HepG2 (cell line): Measurements from ENCODE around the gene GAS2L1. TPM values are rescaled to one million over a fixed set of nuclear protein-coding genes. Genes with fewer than 3 reads are reported as not detected.

Experiments used
- AGO1 ChIP-seq: fragments of 200-400 bp; formaldehyde crosslinking; IDR thresholded peaks from 2 replicates; pipeline ENCODE4 v1.6.1; 2017; ENCODE audit warnings: mild to moderate bottlenecking, low read depth, low read length, moderate library complexity; ENCODE audit not compliant: poor library complexity, severe bottlenecking
- CHD4 ChIP-seq: fragments of 200-600 bp; sonication (generic); IDR thresholded peaks from 2 replicates; pipeline ENCODE4 v1.7.0; 2017; ENCODE audit warnings: mild to moderate bottlenecking, low read length, borderline replicate concordance
- GFI1 ChIP-seq: sonication (generic); formaldehyde crosslinking; IDR thresholded peaks from 2 replicates; pipeline ENCODE4 v1.5.0; 2020; ENCODE audit warnings: missing genetic modification reagents, mild to moderate bottlenecking, borderline replicate concordance
- MXI1 ChIP-seq: IDR thresholded peaks from 3 replicates; pipeline ENCODE4 v1.6.1; 2012; ENCODE audit warnings: low read depth, low read length, inconsistent platforms, borderline replicate concordance
- RFXAP ChIP-seq: sonication (generic); formaldehyde crosslinking; IDR thresholded peaks from 2 replicates; pipeline ENCODE4 v1.4.0; 2020; ENCODE audit warnings: missing genetic modification reagents, borderline replicate concordance
- ZNF562 ChIP-seq: sonication (generic); formaldehyde crosslinking; IDR thresholded peaks from 2 replicates; pipeline ENCODE4 v1.8.0; 2022; ENCODE audit warnings: missing genetic modification reagents, borderline replicate concordance
- ZNF607 ChIP-seq: sonication (generic); formaldehyde crosslinking; IDR thresholded peaks from 2 replicates; pipeline ENCODE4 v1.5.1; 2020; ENCODE audit warnings: missing genetic modification reagents, mild to moderate bottlenecking, borderline replicate concordance
- polyA plus RNA-seq, 8 experiments: library from polyadenylated mRNA; depleted of rRNA in 3 of 8; stranded (reverse) in 7 of 8; unstranded in 1 of 8; fragments of >200 nt; fragmentation: Illumina TruSeq in 4 of 8; extraction: Trizol in 4 of 8; gene quantifications; 2 replicates each; pipeline versions ENCODE4 v1.2.1 to v1.2.3, GENCODE V29; 2011 to 2016; ENCODE audit warnings: low read depth in 4 of 8, missing spikeins in 1 of 8, mixed read lengths in 1 of 8; ENCODE audit not compliant: insufficient read depth in 1 of 8
- total RNA-seq, 5 experiments: library from RNA; depleted of rRNA; stranded (reverse); fragments of >200 nt; fragmentation: Illumina TruSeq; extraction: Trizol; gene quantifications; 2 replicates each; pipeline ENCODE4 v1.2.3, GENCODE V29; 2016; ENCODE audit warnings: low read depth in 1 of 5
- TF ChIP-seq, protein P1 (sequence below): sonication (generic); formaldehyde crosslinking; IDR thresholded peaks from 2 replicates; pipeline ENCODE4 v1.4.0; 2020; ENCODE audit warnings: mild to moderate bottlenecking, missing genetic modification reagents
- TF ChIP-seq, protein P2 (sequence below), 2 experiments: fragments of 450-650 bp in 1 of 2; sonication (generic) in 1 of 2; formaldehyde crosslinking in 1 of 2; IDR thresholded peaks; 2 replicates each; pipeline versions ENCODE4 v1.6.1 to v1.8.0; 2016 to 2022; ENCODE audit warnings: antibody characterized with exemption in 1 of 2, mild to moderate bottlenecking in 1 of 2, missing genetic modification reagents in 1 of 2
- TF ChIP-seq, protein P3 (sequence below): sonication (generic); formaldehyde crosslinking; IDR thresholded peaks from 2 replicates; pipeline ENCODE4 v1.5.0; 2020; ENCODE audit warnings: missing genetic modification reagents

Gene GAS2L1
- total and polyA plus RNA-seq, 2 of the 13 experiments (the other 11 are each of a cell fraction or from before 2014, with no cell fraction given), result 1.8 to 3.3 TPM

DNA sequence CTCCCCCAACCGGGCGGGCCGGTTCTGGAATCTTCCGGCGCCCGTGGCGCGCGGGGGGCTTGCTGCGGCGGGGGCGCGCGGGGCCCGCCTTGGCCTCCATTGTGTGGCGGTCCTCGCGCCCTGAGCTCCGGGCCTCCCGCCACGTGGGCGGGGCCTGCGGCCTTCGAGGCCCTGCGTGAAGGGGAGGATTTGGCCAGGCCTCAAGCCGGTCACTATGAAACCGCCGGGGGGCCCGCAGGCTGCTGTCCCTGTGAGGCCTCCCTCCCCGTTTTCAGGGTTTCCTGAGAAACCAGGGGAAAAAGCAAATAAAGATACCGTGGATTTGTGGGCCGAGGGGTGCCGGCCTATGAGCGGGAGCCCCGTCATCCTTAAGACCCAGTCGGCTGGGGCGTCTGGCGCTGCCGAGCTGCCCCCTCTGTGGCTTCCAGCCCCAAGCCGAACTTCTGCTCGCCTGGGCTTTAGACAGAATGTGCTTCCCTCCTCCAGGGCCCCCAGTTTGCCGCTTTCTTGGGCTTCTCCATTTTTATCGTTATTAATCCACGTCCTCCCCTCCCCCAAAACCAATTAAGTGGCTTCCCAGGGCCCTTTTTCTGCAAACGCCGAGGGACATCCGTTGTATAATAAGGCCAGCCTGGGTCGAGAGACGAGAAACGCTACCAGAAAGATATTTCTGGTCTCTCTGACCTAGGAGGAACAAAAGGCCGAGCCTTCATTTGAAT, 37.8 kb upstream of the GAS2L1 start (continued):
- TF ChIP-seq, protein P1, sequence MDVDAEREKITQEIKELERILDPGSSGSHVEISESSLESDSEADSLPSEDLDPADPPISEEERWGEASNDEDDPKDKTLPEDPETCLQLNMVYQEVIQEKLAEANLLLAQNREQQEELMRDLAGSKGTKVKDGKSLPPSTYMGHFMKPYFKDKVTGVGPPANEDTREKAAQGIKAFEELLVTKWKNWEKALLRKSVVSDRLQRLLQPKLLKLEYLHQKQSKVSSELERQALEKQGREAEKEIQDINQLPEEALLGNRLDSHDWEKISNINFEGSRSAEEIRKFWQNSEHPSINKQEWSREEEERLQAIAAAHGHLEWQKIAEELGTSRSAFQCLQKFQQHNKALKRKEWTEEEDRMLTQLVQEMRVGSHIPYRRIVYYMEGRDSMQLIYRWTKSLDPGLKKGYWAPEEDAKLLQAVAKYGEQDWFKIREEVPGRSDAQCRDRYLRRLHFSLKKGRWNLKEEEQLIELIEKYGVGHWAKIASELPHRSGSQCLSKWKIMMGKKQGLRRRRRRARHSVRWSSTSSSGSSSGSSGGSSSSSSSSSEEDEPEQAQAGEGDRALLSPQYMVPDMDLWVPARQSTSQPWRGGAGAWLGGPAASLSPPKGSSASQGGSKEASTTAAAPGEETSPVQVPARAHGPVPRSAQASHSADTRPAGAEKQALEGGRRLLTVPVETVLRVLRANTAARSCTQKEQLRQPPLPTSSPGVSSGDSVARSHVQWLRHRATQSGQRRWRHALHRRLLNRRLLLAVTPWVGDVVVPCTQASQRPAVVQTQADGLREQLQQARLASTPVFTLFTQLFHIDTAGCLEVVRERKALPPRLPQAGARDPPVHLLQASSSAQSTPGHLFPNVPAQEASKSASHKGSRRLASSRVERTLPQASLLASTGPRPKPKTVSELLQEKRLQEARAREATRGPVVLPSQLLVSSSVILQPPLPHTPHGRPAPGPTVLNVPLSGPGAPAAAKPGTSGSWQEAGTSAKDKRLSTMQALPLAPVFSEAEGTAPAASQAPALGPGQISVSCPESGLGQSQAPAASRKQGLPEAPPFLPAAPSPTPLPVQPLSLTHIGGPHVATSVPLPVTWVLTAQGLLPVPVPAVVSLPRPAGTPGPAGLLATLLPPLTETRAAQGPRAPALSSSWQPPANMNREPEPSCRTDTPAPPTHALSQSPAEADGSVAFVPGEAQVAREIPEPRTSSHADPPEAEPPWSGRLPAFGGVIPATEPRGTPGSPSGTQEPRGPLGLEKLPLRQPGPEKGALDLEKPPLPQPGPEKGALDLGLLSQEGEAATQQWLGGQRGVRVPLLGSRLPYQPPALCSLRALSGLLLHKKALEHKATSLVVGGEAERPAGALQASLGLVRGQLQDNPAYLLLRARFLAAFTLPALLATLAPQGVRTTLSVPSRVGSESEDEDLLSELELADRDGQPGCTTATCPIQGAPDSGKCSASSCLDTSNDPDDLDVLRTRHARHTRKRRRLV (CRISPR knock-in tag), result no peak
- TF ChIP-seq CHD4, result no peak
- TF ChIP-seq, protein P2, sequence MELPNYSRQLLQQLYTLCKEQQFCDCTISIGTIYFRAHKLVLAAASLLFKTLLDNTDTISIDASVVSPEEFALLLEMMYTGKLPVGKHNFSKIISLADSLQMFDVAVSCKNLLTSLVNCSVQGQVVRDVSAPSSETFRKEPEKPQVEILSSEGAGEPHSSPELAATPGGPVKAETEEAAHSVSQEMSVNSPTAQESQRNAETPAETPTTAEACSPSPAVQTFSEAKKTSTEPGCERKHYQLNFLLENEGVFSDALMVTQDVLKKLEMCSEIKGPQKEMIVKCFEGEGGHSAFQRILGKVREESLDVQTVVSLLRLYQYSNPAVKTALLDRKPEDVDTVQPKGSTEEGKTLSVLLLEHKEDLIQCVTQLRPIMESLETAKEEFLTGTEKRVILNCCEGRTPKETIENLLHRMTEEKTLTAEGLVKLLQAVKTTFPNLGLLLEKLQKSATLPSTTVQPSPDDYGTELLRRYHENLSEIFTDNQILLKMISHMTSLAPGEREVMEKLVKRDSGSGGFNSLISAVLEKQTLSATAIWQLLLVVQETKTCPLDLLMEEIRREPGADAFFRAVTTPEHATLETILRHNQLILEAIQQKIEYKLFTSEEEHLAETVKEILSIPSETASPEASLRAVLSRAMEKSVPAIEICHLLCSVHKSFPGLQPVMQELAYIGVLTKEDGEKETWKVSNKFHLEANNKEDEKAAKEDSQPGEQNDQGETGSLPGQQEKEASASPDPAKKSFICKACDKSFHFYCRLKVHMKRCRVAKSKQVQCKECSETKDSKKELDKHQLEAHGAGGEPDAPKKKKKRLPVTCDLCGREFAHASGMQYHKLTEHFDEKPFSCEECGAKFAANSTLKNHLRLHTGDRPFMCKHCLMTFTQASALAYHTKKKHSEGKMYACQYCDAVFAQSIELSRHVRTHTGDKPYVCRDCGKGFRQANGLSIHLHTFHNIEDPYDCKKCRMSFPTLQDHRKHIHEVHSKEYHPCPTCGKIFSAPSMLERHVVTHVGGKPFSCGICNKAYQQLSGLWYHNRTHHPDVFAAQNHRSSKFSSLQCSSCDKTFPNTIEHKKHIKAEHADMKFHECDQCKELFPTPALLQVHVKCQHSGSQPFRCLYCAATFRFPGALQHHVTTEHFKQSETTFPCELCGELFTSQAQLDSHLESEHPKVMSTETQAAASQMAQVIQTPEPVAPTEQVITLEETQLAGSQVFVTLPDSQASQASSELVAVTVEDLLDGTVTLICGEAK (IDR thresholded peaks at IDR 0.05), result no peak
- TF ChIP-seq, protein P2 (CRISPR knock-in tag; IDR thresholded peaks at IDR 0.05), result peak; percentile 53; the same call in 1 of the 2 replicates
- TF ChIP-seq ZNF607 (CRISPR knock-in tag), result peak; percentile 77
- TF ChIP-seq AGO1, result peak; percentile 38
- peak; percentile 20; the same call in 1 of the 3 replicates for TF ChIP-seq MXI1
- TF ChIP-seq GFI1 (CRISPR knock-in tag), result 0 out of 2 replicates have a peak, but pooled peaks have one; percentile 20
- TF ChIP-seq, protein P3, sequence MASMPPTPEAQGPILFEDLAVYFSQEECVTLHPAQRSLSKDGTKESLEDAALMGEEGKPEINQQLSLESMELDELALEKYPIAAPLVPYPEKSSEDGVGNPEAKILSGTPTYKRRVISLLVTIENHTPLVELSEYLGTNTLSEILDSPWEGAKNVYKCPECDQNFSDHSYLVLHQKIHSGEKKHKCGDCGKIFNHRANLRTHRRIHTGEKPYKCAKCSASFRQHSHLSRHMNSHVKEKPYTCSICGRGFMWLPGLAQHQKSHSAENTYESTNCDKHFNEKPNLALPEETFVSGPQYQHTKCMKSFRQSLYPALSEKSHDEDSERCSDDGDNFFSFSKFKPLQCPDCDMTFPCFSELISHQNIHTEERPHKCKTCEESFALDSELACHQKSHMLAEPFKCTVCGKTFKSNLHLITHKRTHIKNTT, result no peak
- 0 out of 2 replicates have a peak, but pooled peaks have one; percentile 27 for TF ChIP-seq ZNF562 (CRISPR knock-in tag)
- TF ChIP-seq RFXAP (CRISPR knock-in tag), result 0 out of 2 replicates have a peak, but pooled peaks have one; percentile 56
